GM23338 (cell line): ENCODE data around the gene COL6A1. TPM values are rescaled to one million over a fixed set of nuclear protein-coding genes. Genes with fewer than 3 reads are reported as not detected.

Experiments
- ATAC-seq: fragments of 200-7000 bp; cut with Tn5 transposase; 3 replicates; pipeline ENCODE4 v1.9.1; 2020
- DNase-seq: peaks from one replicate; pipeline ENCODE4 v3.0.0-alpha.2; 2015; ENCODE audit warnings: low spot score
- H2AFZ ChIP-seq: fragments of 200-600 bp; sonication (generic); 2 replicates; pipeline ENCODE4 v1.8.0; 2016; ENCODE audit warnings: antibody characterized with exemption, mild to moderate bottlenecking, moderate library complexity
- H3F3A ChIP-seq: fragments of 200-600 bp; sonication (generic); replicated peaks from 2 replicates; pipeline ENCODE4 v1.8.0; 2017; ENCODE audit warnings: antibody characterized with exemption, mixed run types, low read depth
- H3K27ac ChIP-seq: fragments of 200-600 bp; sonication (generic); 2 replicates; pipeline ENCODE4 v1.6.1; 2016; ENCODE audit warnings: low read depth
- H3K27me3 ChIP-seq: fragments of 200-600 bp; sonication (generic); 2 replicates; pipeline ENCODE4 v1.8.0; 2016; ENCODE audit warnings: mild to moderate bottlenecking, mixed run types, moderate library complexity; ENCODE audit not compliant: insufficient read depth
- H3K36me3 ChIP-seq: fragments of 200-600 bp; sonication (generic); 2 replicates; pipeline ENCODE4 v1.8.0; 2016; ENCODE audit warnings: mild to moderate bottlenecking; ENCODE audit not compliant: insufficient read depth
- H3K4me1 ChIP-seq: fragments of 200-600 bp; sonication (generic); 2 replicates; pipeline ENCODE4 v1.8.0; 2016; ENCODE audit warnings: mild to moderate bottlenecking, moderate library complexity; ENCODE audit not compliant: insufficient read depth
- H3K4me2 ChIP-seq: fragments of 200-600 bp; sonication (generic); 2 replicates; pipeline ENCODE4 v1.7.1; 2017; ENCODE audit warnings: mixed run types
- H3K4me3 ChIP-seq: fragments of 200-600 bp; sonication (generic); 2 replicates; pipeline ENCODE4 v1.6.1; 2016; ENCODE audit warnings: mixed run types
- H3K79me2 ChIP-seq: fragments of 200-600 bp; sonication (generic); replicated peaks from 2 replicates; pipeline ENCODE4 v1.8.0; 2017; ENCODE audit warnings: mild to moderate bottlenecking; ENCODE audit not compliant: insufficient read depth
- H3K9me2 ChIP-seq: fragments of 200-600 bp; sonication (generic); 2 replicates; pipeline ENCODE4 v1.8.0; 2017; ENCODE audit not compliant: insufficient read depth
- H4K20me1 ChIP-seq: fragments of 200-600 bp; sonication (generic); replicated peaks from 2 replicates; pipeline ENCODE4 v1.8.0; 2017; ENCODE audit warnings: mild to moderate bottlenecking; ENCODE audit not compliant: insufficient read depth
- H3K27ac Mint-ChIP-seq: 2 replicates; pipeline ENCODE4 v1.8.0; 2020; ENCODE audit warnings: inconsistent platforms, mild to moderate bottlenecking, moderate library complexity, mixed read lengths
- H3K27me3 Mint-ChIP-seq: 3 replicates; pipeline ENCODE4 v1.8.0; 2022; ENCODE audit warnings: low read depth, mild to moderate bottlenecking, moderate library complexity, mixed read lengths, inconsistent platforms; ENCODE audit not compliant: insufficient read depth, poor library complexity
- H3K36me3 Mint-ChIP-seq: 3 replicates; pipeline ENCODE4 v1.8.0; 2021; ENCODE audit warnings: low read depth, mild to moderate bottlenecking, inconsistent platforms, moderate library complexity, mixed read lengths
- H3K4me1 Mint-ChIP-seq: 3 replicates; pipeline ENCODE4 v1.8.0; 2020; ENCODE audit warnings: mild to moderate bottlenecking, inconsistent platforms, mixed read lengths
- H3K4me3 Mint-ChIP-seq: 3 replicates; pipeline ENCODE4 v1.8.0; 2021; ENCODE audit warnings: moderate library complexity, mild to moderate bottlenecking, inconsistent platforms, mixed read lengths
- H3K9me3 Mint-ChIP-seq: 3 replicates; pipeline ENCODE4 v1.8.0; 2020; ENCODE audit warnings: moderate library complexity, mild to moderate bottlenecking, inconsistent platforms, mixed read lengths
- EZH2 ChIP-seq: fragments of 200-600 bp; sonication (generic); IDR thresholded peaks from one replicate; pipeline ENCODE4 v1.8.0; 2017; ENCODE audit warnings: antibody characterized with exemption, mild to moderate bottlenecking, low read depth; ENCODE audit not compliant: unreplicated experiment
- JUNB ChIP-seq: IDR thresholded peaks from one replicate; pipeline ENCODE4 v1.6.1; 2016; ENCODE audit warnings: antibody characterized with exemption; ENCODE audit not compliant: unreplicated experiment
- NANOG ChIP-seq: IDR thresholded peaks from 2 replicates; pipeline ENCODE4 v1.6.1; 2016; ENCODE audit warnings: antibody characterized with exemption, borderline replicate concordance
- ZNF331 ChIP-seq: fragments of 250-450 bp; sonication (Bioruptor Pico); IDR thresholded peaks from 2 replicates; pipeline ENCODE4 v1.5.0; 2020; ENCODE audit warnings: low read depth, mild to moderate bottlenecking, moderate library complexity
- polyA plus RNA-seq: library from polyadenylated mRNA; unstranded; fragments of >200 nt; fragmentation: Nextera tagmentation; extraction: Ambion mirVana; gene quantifications from 2 replicates; pipeline ENCODE4 v1.2.1, GENCODE V29; 2016
- total RNA-seq: library from RNA; depleted of rRNA; stranded (reverse); fragments of >200 nt; shearing (Covaris generic); gene quantifications from 2 replicates; pipeline ENCODE4 v1.2.3, GENCODE V29; 2014
- TF ChIP-seq, protein P1 (sequence below): fragments of 250-450 bp; sonication (Bioruptor Pico); IDR thresholded peaks from 2 replicates; pipeline ENCODE4 v1.5.0; 2020; ENCODE audit warnings: mild to moderate bottlenecking, moderate library complexity
- TF ChIP-seq, protein P2 (sequence below): IDR thresholded peaks from one replicate; pipeline ENCODE4 v1.6.1; 2018; ENCODE audit warnings: antibody characterized with exemption; ENCODE audit not compliant: unreplicated experiment
- TF ChIP-seq, protein P3 (sequence below), 2 experiments: fragments of 200-600 bp in 1 of 2; sonication (generic) in 1 of 2; conservative IDR thresholded peaks; 2 replicates each; pipeline versions ENCODE4 v1.5.1 to v1.6.1; 2016 to 2017; ENCODE audit warnings: antibody characterized with exemption in 2 of 2, low read depth in 2 of 2, mild to moderate bottlenecking in 2 of 2, moderate library complexity in 1 of 2

COL6A1 gene
- total and polyA plus RNA-seq, 2 experiments from 2014 or later: 76.0 to 180 TPM

DNA sequence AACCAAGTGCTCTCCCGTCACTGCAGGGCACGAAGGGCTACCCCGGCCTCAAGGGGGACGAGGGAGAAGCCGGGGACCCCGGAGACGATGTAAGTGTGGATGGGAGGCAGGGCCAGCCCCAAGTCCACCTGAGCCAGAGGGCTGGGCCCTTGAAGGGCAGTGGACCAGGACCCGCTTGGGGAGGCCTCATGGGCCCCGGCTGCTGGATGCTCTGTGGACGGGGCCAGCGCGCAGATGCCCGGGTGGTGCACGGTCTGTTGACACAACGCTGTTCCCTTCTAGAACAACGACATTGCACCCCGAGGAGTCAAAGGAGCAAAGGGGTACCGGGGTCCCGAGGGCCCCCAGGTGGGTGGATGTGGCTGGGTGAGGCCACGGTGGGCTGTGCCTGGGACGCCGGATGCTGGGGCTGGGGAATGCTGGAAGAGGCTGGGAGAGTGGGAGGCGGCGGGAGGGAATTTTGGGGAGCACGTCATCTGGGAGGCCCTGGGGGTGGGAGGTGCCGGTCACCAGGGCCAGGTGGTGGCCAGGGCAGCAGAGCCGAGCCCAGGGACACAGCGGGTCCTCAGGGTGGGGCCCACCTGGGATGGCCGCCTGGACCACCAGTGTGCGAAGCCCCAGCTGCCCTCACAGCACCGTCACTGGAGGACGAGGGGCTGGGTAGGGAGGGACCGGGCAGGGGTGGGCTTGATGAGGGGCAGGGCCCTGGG lies 17.5 kb downstream of the COL6A1 start (continued):
- TF ChIP-seq, protein P1, sequence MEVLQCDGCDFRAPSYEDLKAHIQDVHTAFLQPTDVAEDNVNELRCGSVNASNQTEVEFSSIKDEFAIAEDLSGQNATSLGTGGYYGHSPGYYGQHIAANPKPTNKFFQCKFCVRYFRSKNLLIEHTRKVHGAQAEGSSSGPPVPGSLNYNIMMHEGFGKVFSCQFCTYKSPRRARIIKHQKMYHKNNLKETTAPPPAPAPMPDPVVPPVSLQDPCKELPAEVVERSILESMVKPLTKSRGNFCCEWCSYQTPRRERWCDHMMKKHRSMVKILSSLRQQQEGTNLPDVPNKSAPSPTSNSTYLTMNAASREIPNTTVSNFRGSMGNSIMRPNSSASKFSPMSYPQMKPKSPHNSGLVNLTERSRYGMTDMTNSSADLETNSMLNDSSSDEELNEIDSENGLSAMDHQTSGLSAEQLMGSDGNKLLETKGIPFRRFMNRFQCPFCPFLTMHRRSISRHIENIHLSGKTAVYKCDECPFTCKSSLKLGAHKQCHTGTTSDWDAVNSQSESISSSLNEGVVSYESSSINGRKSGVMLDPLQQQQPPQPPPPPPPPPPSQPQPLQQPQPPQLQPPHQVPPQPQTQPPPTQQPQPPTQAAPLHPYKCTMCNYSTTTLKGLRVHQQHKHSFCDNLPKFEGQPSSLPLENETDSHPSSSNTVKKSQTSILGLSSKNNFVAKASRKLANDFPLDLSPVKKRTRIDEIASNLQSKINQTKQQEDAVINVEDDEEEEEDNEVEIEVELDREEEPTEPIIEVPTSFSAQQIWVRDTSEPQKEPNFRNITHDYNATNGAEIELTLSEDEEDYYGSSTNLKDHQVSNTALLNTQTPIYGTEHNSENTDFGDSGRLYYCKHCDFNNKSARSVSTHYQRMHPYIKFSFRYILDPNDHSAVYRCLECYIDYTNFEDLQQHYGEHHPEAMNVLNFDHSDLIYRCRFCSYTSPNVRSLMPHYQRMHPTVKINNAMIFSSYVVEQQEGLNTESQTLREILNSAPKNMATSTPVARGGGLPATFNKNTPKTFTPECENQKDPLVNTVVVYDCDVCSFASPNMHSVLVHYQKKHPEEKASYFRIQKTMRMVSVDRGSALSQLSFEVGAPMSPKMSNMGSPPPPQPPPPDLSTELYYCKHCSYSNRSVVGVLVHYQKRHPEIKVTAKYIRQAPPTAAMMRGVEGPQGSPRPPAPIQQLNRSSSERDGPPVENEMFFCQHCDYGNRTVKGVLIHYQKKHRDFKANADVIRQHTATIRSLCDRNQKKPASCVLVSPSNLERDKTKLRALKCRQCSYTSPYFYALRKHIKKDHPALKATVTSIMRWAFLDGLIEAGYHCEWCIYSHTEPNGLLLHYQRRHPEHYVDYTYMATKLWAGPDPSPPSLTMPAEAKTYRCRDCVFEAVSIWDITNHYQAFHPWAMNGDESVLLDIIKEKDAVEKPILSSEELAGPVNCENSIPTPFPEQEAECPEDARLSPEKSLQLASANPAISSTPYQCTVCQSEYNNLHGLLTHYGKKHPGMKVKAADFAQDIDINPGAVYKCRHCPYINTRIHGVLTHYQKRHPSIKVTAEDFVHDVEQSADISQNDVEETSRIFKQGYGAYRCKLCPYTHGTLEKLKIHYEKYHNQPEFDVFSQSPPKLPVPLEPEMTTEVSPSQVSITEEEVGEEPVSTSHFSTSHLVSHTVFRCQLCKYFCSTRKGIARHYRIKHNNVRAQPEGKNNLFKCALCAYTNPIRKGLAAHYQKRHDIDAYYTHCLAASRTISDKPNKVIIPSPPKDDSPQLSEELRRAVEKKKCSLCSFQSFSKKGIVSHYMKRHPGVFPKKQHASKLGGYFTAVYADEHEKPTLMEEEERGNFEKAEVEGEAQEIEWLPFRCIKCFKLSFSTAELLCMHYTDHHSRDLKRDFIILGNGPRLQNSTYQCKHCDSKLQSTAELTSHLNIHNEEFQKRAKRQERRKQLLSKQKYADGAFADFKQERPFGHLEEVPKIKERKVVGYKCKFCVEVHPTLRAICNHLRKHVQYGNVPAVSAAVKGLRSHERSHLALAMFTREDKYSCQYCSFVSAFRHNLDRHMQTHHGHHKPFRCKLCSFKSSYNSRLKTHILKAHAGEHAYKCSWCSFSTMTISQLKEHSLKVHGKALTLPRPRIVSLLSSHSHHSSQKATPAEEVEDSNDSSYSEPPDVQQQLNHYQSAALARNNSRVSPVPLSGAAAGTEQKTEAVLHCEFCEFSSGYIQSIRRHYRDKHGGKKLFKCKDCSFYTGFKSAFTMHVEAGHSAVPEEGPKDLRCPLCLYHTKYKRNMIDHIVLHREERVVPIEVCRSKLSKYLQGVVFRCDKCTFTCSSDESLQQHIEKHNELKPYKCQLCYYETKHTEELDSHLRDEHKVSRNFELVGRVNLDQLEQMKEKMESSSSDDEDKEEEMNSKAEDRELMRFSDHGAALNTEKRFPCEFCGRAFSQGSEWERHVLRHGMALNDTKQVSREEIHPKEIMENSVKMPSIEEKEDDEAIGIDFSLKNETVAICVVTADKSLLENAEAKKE (CRISPR knock-in tag): no peak
- TF ChIP-seq, protein P2, sequence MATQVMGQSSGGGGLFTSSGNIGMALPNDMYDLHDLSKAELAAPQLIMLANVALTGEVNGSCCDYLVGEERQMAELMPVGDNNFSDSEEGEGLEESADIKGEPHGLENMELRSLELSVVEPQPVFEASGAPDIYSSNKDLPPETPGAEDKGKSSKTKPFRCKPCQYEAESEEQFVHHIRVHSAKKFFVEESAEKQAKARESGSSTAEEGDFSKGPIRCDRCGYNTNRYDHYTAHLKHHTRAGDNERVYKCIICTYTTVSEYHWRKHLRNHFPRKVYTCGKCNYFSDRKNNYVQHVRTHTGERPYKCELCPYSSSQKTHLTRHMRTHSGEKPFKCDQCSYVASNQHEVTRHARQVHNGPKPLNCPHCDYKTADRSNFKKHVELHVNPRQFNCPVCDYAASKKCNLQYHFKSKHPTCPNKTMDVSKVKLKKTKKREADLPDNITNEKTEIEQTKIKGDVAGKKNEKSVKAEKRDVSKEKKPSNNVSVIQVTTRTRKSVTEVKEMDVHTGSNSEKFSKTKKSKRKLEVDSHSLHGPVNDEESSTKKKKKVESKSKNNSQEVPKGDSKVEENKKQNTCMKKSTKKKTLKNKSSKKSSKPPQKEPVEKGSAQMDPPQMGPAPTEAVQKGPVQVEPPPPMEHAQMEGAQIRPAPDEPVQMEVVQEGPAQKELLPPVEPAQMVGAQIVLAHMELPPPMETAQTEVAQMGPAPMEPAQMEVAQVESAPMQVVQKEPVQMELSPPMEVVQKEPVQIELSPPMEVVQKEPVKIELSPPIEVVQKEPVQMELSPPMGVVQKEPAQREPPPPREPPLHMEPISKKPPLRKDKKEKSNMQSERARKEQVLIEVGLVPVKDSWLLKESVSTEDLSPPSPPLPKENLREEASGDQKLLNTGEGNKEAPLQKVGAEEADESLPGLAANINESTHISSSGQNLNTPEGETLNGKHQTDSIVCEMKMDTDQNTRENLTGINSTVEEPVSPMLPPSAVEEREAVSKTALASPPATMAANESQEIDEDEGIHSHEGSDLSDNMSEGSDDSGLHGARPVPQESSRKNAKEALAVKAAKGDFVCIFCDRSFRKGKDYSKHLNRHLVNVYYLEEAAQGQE: no peak

DNA sequence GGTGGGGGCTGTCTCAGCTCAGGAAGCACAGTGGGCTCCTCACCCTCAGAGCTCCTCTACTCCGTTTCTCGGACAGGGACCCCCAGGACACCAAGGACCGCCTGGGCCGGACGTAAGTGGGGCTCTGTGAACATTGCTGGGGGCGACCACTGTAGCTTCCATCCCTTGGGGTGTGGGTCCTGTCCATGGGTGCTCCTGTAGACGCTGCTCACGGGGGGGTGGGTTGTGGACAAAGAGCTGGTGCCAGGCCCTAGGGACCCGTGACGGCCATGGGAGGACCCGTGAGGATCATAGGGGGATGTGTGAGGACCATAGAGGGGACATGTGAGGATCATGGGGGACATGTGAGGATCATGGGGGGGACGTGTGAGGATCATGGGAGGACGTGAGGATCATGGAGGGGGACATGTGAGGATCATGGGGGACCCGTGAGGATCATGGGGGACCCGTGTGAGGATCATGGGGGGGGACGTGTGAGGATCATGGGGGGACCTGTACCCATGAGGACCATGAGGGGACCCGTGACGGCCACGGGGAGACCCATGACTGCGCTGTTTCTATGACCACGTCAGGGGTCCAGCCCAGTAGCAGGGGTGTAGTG lies 18.1 kb downstream of the COL6A1 start:
- no peak overlapping the region for H3K27ac Mint-ChIP-seq
- H3K9me3 Mint-ChIP-seq: no peaks in the 10 kb centered on the region; the same call in 2 of the 3 replicates
- TF ChIP-seq JUNB (no peak), NANOG (no peak), EZH2 (no peak), ZNF331 (CRISPR knock-in tag) (no peak)
- TF ChIP-seq, protein P2: no peak
- TF ChIP-seq, protein P3, sequence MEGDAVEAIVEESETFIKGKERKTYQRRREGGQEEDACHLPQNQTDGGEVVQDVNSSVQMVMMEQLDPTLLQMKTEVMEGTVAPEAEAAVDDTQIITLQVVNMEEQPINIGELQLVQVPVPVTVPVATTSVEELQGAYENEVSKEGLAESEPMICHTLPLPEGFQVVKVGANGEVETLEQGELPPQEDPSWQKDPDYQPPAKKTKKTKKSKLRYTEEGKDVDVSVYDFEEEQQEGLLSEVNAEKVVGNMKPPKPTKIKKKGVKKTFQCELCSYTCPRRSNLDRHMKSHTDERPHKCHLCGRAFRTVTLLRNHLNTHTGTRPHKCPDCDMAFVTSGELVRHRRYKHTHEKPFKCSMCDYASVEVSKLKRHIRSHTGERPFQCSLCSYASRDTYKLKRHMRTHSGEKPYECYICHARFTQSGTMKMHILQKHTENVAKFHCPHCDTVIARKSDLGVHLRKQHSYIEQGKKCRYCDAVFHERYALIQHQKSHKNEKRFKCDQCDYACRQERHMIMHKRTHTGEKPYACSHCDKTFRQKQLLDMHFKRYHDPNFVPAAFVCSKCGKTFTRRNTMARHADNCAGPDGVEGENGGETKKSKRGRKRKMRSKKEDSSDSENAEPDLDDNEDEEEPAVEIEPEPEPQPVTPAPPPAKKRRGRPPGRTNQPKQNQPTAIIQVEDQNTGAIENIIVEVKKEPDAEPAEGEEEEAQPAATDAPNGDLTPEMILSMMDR (conservative IDR thresholded peaks at IDR 0.05; ENCODE audit: low read depth in 2 of 2): no peak

More for the DNA sequence above, 18.1 kb downstream of the COL6A1 start:
- H3K4me3 Mint-ChIP-seq: no peak overlapping the region
- H3K79me2 ChIP-seq: no peaks in the 10 kb centered on the region
- H3K27ac ChIP-seq: no peak overlapping the region
- H3K9me2 ChIP-seq: no peaks in the 10 kb centered on the region
- H3K36me3 ChIP-seq: 0 out of 2 replicates have a peak, but pooled peaks cover 3% of the 10 kb centered on the region
- DNase-seq (no peak), ATAC-seq (no peak)
- no peaks in the 10 kb centered on the region for H4K20me1 ChIP-seq
- peaks cover 3% of the 10 kb centered on the region for H3K27me3 Mint-ChIP-seq
- no peaks in the 10 kb centered on the region for H3K27me3 ChIP-seq
- H3K4me3 ChIP-seq: no peak overlapping the region
- H3F3A ChIP-seq: no peaks in the 10 kb centered on the region
- no peak overlapping the region for H3K4me2 ChIP-seq
- no peaks in the 10 kb centered on the region for H3K4me1 Mint-ChIP-seq
- no peak overlapping the region for H2AFZ ChIP-seq
- no peaks in the 10 kb centered on the region for H3K4me1 ChIP-seq
- H3K36me3 Mint-ChIP-seq: peaks cover 5% of the 10 kb centered on the region
